SK-N-SH (cell line): ENCODE measurements around the gene HTRA2. TPM values are rescaled to one million over a fixed set of nuclear protein-coding genes. Genes with fewer than 3 reads are reported as not detected.

Source experiments
- CTCF ChIA-PET: fragments of 300-600, 350-600 bp; formaldehyde crosslinking; extraction: SDS; loops from one replicate; lab custom pipeline; 2021; lab: Yijun Ruan, JAX
- POLR2A ChIA-PET: fragments of 350-600 bp; sonication (Branson Sonifier 250); formaldehyde crosslinking; extraction: SDS; loops from one replicate; lab custom pipeline; 2020; ENCODE audit warnings: antibody characterized with exemption, inconsistent platforms; lab: Yijun Ruan, JAX
- DNase-seq: peaks from one replicate; pipeline ENCODE4 v3.0.0; 2012
- H2AFZ ChIP-seq: fragments of 200-600 bp; sonication (generic); 2 replicates; pipeline ENCODE4 v1.8.1; 2016; ENCODE audit warnings: antibody characterized with exemption, mild to moderate bottlenecking, low read depth
- H3F3A ChIP-seq: fragments of 200-600 bp; sonication (generic); replicated peaks from 2 replicates; pipeline ENCODE3; 2016; ENCODE audit warnings: antibody characterized with exemption, mild to moderate bottlenecking; ENCODE audit not compliant: insufficient read depth
- H3K27ac ChIP-seq, 2 experiments: fragments of 200-500 bp in 1 of 2; fragments of 200-600 bp in 1 of 2; sonication (Bioruptor generic) in 1 of 2; sonication (generic), shearing (Covaris generic) in 1 of 2; 2 replicates each; pipeline versions ENCODE4 v1.5.1 to v1.6.1; 2014 to 2016; ENCODE audit warnings: low read depth in 2 of 2, inconsistent platforms in 1 of 2, low read length in 1 of 2, mild to moderate bottlenecking in 1 of 2, mixed read lengths in 1 of 2
- H3K27me3 ChIP-seq: fragments of 200-600 bp; sonication (generic), shearing (Covaris generic); 2 replicates; pipeline ENCODE4 v1.6.1; 2016; ENCODE audit warnings: mixed run types; ENCODE audit not compliant: insufficient read depth
- H3K36me3 ChIP-seq, 2 experiments: fragments of 200-500 bp in 1 of 2; fragments of 200-600 bp in 1 of 2; sonication (Bioruptor generic) in 1 of 2; sonication (generic) in 1 of 2; replicated peaks in 1 of 2; 2 replicates each; pipeline versions ENCODE3 to v1.5.1; 2014 to 2016; ENCODE audit warnings: low read length in 1 of 2, mild to moderate bottlenecking in 1 of 2; ENCODE audit not compliant: insufficient read depth in 2 of 2, control insufficient read depth in 1 of 2
- H3K4me1 ChIP-seq, 2 experiments: fragments of 200-500 bp in 1 of 2; fragments of 200-600 bp in 1 of 2; sonication (Bioruptor generic) in 1 of 2; sonication (generic), shearing (Covaris generic) in 1 of 2; 2 replicates each; pipeline versions ENCODE4 v1.5.1 to v1.6.1; 2014 to 2016; ENCODE audit warnings: low read depth in 1 of 2, low read length in 1 of 2, mixed run types in 1 of 2; ENCODE audit not compliant: insufficient read depth in 2 of 2, control insufficient read depth in 1 of 2
- H3K4me2 ChIP-seq: fragments of 200-600 bp; sonication (generic), shearing (Covaris generic); 2 replicates; pipeline ENCODE4 v1.6.1; 2017; ENCODE audit warnings: mixed run types
- H3K4me3 ChIP-seq, 2 experiments: fragments of 200-500 bp in 1 of 2; fragments of 200-600 bp in 1 of 2; sonication (Bioruptor generic) in 1 of 2; sonication (generic), shearing (Covaris generic) in 1 of 2; 2 replicates each; pipeline versions ENCODE4 v1.5.1 to v1.8.1; 2014 to 2016; ENCODE audit warnings: low read depth in 2 of 2, inconsistent platforms in 1 of 2, low read length in 1 of 2, mild to moderate bottlenecking in 1 of 2, mixed read lengths in 1 of 2, moderate library complexity in 1 of 2
- H3K79me2 ChIP-seq: fragments of 200-600 bp; sonication (generic); 2 replicates; pipeline ENCODE4 v1.8.1; 2017; ENCODE audit warnings: mild to moderate bottlenecking; ENCODE audit not compliant: insufficient read depth
- H3K9ac ChIP-seq: fragments of 200-600 bp; sonication (generic); 2 replicates; pipeline ENCODE4 v1.6.1; 2017; ENCODE audit warnings: mixed run types
- H3K9me2 ChIP-seq: fragments of 200-600 bp; sonication (generic); 2 replicates; pipeline ENCODE4 v1.6.1; 2017; ENCODE audit warnings: mixed run types
- H3K9me3 ChIP-seq: fragments of 200-600 bp; sonication (generic); 2 replicates; pipeline ENCODE4 v1.6.1; 2017; ENCODE audit warnings: mixed run types, mild to moderate bottlenecking, moderate library complexity
- H4K20me1 ChIP-seq: fragments of 200-600 bp; sonication (generic); 2 replicates; pipeline ENCODE4 v1.6.1; 2017; ENCODE audit warnings: mild to moderate bottlenecking, mixed run types; ENCODE audit not compliant: insufficient read depth
- GATA2 ChIP-seq: sonication (generic); formaldehyde crosslinking; IDR thresholded peaks from 2 replicates; pipeline ENCODE4 v1.5.0; 2020; ENCODE audit warnings: mild to moderate bottlenecking, missing genetic modification reagents
- NFIC ChIP-seq: IDR thresholded peaks from 2 replicates; pipeline ENCODE4 v1.4.0; 2012; ENCODE audit warnings: borderline replicate concordance
- NRF1 ChIP-seq: IDR thresholded peaks from 2 replicates; pipeline ENCODE4 v1.6.1; 2012; ENCODE audit warnings: low read depth, mild to moderate bottlenecking, low read length
- RXRA ChIP-seq: IDR thresholded peaks from 2 replicates; pipeline ENCODE4 v1.4.0; 2012; ENCODE audit warnings: low read depth, mild to moderate bottlenecking, borderline replicate concordance
- TCF12 ChIP-seq: IDR thresholded peaks from 2 replicates; pipeline ENCODE4 v1.4.0; 2012
- YY1 ChIP-seq: IDR thresholded peaks from 2 replicates; pipeline ENCODE4 v1.4.0; 2012; ENCODE audit warnings: low read depth, mild to moderate bottlenecking
- WGBS: methylation state at CpG from one replicate; pipeline ENCODE4 v1.1.6; 2017; ENCODE audit warnings: low lambda C conversion rate; 5-methylcytosine and 5-hydroxymethylcytosine counted together
- polyA plus RNA-seq, 3 experiments: library from polyadenylated mRNA; depleted of rRNA; stranded (reverse); fragments of >200 nt; gene quantifications; 2 replicates each; pipeline ENCODE4 v1.2.3, GENCODE V29; 2012
- TF ChIP-seq, protein P1 (sequence below): fragments of 150-350 bp; IDR thresholded peaks from 2 replicates; pipeline ENCODE4 v1.6.1; 2017; ENCODE audit warnings: antibody characterized with exemption, low read length, low read depth, borderline replicate concordance

Gene HTRA2
- polyA plus RNA-seq, 1 of the 3 experiments (the other 2 are of a cell fraction): 55.7 TPM

DNA sequence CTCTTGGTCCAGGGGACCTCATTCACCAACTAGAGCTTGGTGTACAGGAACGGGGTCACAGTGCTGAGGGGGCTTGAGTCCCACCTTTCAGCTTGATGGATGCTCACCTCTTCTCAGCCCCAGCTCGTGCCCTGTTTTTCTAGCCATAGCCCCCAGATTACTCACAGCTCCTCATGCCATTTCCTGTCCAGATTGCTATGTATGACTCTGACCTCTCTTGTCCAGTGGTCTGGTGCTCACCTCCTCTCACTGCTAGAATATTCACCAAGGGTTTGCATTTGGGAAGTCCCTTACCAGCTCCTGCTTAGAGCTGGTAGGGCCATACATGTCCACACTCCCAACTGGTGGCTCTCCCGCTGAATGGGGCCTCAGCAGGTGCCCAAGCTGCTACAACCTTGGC lies 36.2 kb upstream of the HTRA2 start:
- Histone ChIP-seq H3F3A (peaks cover 3% of the 10 kb centered on the region), H3K27me3 (no peaks in the 10 kb centered on the region), H3K9me2 (no peaks in the 10 kb centered on the region), H2AFZ (no peak overlapping the region), H3K9ac (no peak overlapping the region), H3K36me3 (peaks cover 0 to 46% of the 10 kb centered on the region in 2 experiments), H3K4me1 (no peaks in the 10 kb centered on the region; a peak in 1 of 4 replicates), H3K79me2 (no peaks in the 10 kb centered on the region), H4K20me1 (no peaks in the 10 kb centered on the region), H3K9me3 (no peaks in the 10 kb centered on the region), H3K4me2 (no peak overlapping the region), H3K4me3 (no peak overlapping the region)
- WGBS: 90% methylated on average over 3 of the region's 3 CpGs
- DNase-seq: no peak
- ChIA-PET POLR2A (interaction anchor here (0.7 to 1.7 kb wide), 2 partner anchors 11 to 14 kb away, joined by 3 to 9 read pairs; partner anchors contain the start of gene PCGF1), CTCF (interaction anchor here (0.9 to 4.6 kb wide), 4 partner anchors 11 to 24 kb away, joined by 3 to 32 read pairs (median 4); partner anchors contain the start of genes CCDC142 and TTC31)
- no peak for TF ChIP-seq RXRA
- TF ChIP-seq, all 33 proteins: peak for 0
- H3K27ac ChIP-seq: no peak overlapping the region

DNA sequence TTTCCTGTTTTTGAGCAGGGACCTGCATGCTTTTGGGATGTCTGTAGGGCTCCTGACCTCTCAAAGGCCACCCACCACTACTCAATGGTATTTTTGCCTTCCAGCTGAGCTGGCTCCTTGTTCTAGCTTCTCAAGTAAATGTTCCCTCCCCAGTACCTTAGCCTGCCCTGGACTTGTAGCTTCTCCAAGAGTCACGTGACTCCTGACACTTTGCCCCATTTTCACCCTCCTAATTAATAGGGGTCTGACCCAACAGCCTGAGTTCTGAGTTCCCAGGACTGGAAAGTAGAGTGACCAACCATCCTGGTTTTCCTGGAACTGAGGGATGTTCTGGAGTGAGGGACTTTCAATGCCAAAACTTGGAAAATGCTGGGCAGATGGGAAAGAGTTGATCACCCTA lies 34.3 kb upstream of the HTRA2 start:
- ChIA-PET CTCF (interaction anchor here (2.8 to 4.6 kb wide), 2 partner anchors 11 to 13 kb away, joined by 12 to 32 read pairs; partner anchors contain the start of genes CCDC142, PCGF1 and TTC31), POLR2A (no interaction called here)
- Histone ChIP-seq H3K36me3 (peaks cover 0 to 40% of the 10 kb centered on the region in 2 experiments), H3K27me3 (no peaks in the 10 kb centered on the region), H3K4me2 (no peak overlapping the region), H3K4me3 (no peak overlapping the region), H3K9me3 (no peaks in the 10 kb centered on the region), H3K79me2 (no peaks in the 10 kb centered on the region), H3K9me2 (no peaks in the 10 kb centered on the region), H3K4me1 (peaks cover 0 to 5% of the 10 kb centered on the region in 2 experiments; a peak in 1 of 4 replicates), H4K20me1 (no peaks in the 10 kb centered on the region), H3K27ac (no peak overlapping the region), H2AFZ (no peak overlapping the region), H3K9ac (no peak overlapping the region), H3F3A (peaks cover 3% of the 10 kb centered on the region)
- DNase-seq: no peak
- no peak for TF ChIP-seq GATA2 (CRISPR knock-in tag)
- TF ChIP-seq YY1: no peak
- TF ChIP-seq NFIC: no peak
- TF ChIP-seq, protein P1, sequence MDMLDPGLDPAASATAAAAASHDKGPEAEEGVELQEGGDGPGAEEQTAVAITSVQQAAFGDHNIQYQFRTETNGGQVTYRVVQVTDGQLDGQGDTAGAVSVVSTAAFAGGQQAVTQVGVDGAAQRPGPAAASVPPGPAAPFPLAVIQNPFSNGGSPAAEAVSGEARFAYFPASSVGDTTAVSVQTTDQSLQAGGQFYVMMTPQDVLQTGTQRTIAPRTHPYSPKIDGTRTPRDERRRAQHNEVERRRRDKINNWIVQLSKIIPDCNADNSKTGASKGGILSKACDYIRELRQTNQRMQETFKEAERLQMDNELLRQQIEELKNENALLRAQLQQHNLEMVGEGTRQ: no peak
- no peak for TF ChIP-seq TCF12
- WGBS: 100% methylated on average over 1 of the region's 1 CpG

DNA sequence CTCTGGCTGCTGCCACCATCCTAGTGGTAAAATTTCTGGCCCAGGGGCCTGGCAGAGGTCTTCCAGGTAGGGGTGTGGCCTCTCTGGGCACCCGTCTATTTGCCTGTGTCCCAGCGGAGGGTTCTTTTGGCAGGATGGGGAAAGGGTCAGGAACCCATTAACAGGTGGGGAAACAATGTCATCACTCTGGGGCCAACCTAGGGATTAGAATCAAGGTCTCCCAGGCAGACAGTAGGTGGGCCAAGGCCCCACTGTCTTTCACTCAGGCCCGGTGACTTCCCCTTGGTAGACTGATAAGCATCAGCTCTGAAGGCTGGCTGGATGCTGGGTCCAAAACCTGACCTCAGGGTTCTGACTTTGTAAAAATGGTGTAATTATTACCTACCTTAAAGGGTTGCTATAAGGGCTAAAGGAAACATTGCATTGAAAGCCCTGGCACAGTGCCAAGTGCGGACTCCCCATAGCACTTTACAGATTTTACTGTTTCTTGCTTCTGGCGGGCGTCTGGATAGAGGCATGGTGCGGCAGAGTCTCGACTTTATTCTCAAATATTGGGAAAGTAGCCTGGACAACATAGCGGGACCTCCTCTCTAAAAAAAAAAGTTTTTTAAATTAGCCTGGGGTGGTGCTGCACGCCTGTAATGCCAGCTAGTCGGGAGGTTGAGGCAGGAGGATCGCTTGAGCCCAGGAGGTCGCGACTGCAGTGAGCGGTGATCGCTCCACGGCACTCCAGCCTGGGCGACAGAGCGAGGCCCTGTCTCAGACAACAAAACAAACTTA lies 32.5 kb upstream of the HTRA2 start:
- no peak overlapping the region for H3K4me2 ChIP-seq
- peak; percentile 68 for TF ChIP-seq NFIC
- no peak for TF ChIP-seq NRF1
- POLR2A ChIA-PET: interaction anchor here (0.6 kb wide), 1 partner anchor 14 kb away, joined by 3 read pairs; the partner anchor contains the start of genes CCDC142 and TTC31

More for the DNA sequence above, 32.5 kb upstream of the HTRA2 start:
- H3K9me2 ChIP-seq: no peaks in the 10 kb centered on the region
- WGBS: 87% methylated on average over 17 of the region's 19 CpGs
- no peak overlapping the region for H3K9ac ChIP-seq
- H3K27ac ChIP-seq: no peak overlapping the region
- no peaks in the 10 kb centered on the region for H3K9me3 ChIP-seq
- CTCF ChIA-PET: interaction anchor here (2.8 to 4.6 kb wide), 2 partner anchors 10 to 15 kb away, joined by 12 to 32 read pairs; partner anchors contain the start of genes CCDC142, PCGF1 and TTC31
- H4K20me1 ChIP-seq: no peaks in the 10 kb centered on the region
- H3K79me2 ChIP-seq: no peaks in the 10 kb centered on the region
- H3K4me1 ChIP-seq: peaks cover 0 to 22% of the 10 kb centered on the region in 2 experiments; a peak in 1 of 4 replicates
- no peaks in the 10 kb centered on the region for H3K27me3 ChIP-seq
- DNase-seq: no peak
- no peak overlapping the region for H2AFZ ChIP-seq
- H3K36me3 ChIP-seq: peaks cover 0 to 23% of the 10 kb centered on the region in 2 experiments
- no peak overlapping the region for H3K4me3 ChIP-seq
- peaks cover 3% of the 10 kb centered on the region for H3F3A ChIP-seq
